CD4-positive, alpha-beta T cell treated with Interleukin-15 for 1 hour (primary cell): ENCODE measurements around the gene LAMP5.

Source experiments
- DNase-seq: peaks from one replicate; pipeline ENCODE4 v3.0.0-alpha.2; 2020

LAMP5 gene, protein sequence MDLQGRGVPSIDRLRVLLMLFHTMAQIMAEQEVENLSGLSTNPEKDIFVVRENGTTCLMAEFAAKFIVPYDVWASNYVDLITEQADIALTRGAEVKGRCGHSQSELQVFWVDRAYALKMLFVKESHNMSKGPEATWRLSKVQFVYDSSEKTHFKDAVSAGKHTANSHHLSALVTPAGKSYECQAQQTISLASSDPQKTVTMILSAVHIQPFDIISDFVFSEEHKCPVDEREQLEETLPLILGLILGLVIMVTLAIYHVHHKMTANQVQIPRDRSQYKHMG

DNA sequence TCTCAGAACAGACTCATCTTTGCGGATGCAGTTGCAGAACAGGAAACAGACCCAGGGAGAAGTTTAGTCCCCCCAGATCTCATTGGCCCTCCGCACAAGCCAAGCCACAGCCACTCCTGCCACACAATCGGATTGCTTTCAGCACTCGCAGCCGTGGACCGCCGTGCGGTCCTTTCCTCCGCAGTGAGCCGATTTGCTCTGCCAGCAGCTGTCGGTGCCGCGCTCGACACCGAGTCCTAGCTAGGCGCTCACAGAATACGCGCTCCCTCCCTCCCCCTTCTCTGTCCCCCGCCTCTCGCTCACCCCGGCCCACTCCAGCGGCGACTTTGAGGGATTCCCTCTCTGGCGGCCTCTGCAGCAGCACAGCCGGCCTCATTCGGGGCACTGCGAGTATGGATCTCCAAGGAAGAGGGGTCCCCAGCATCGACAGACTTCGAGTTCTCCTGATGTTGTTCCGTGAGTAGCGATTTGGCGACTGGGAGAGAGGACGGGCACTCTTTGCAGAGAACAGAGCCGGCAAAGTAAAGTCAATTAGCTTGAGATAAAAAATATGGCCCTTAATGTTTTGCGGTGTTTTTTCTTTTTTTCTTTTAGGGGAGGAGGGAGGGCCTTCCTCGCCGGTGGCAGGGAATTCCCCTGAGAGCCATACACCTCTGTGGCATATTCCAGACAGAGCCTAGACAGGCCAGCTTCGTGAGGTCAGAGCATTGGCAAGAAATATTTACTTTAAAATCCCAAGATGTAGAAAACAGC lies at the start of gene LAMP5:
LAMP5 (plus strand) TSS at position 130 of the 753 bp plus-strand sequence; CDS start at position 393, 263 bp downstream.
- no peak for DNase-seq

DNA sequence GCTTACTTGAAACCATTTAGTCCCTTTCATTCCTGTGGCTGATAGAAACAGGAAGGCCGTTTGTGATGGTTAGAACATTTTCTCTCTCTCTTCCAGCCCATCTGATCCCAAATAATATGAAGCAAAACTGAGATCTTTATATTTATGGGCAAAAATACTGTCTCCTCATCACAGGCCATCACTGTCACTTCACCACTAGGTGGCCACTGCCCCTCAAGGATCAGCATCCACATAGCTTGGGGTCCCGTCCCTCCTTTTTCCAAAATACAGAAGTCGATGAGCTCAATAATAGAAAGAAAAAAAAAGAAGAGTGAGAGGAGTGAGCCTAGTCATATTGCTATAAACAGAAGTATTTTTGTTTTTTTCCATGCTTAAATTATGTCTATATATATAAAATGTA lies 46.4 kb upstream of the LAMP5 start:
- no peak for DNase-seq

DNA sequence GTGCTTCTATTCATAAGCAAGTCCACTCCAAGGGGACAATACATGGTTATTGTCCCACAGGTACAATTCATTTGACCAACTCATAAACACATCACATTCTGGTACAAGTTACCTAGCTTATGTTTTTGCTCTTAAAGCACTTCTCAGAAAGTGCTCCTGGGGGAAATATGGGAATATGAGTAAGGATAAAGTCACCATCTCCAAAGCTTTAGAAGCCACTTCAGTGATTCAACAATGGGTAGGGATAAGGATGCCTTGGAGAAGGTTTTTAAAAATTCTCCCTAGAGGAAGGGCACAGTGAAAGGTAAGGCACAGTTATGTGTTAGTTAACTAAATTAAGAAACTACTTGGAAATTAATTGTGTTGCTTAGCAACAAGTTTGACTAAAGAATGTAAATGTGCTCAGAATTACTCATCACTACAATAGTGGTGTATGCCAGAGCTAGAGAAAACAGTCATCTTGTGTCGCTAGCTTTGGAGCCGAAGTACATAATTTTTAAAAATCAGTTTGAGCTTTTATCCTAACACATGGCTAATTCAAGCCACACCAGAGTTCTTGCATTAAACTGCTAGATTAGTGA lies 39.5 kb upstream of the LAMP5 start:
- DNase-seq = no peak

DNA sequence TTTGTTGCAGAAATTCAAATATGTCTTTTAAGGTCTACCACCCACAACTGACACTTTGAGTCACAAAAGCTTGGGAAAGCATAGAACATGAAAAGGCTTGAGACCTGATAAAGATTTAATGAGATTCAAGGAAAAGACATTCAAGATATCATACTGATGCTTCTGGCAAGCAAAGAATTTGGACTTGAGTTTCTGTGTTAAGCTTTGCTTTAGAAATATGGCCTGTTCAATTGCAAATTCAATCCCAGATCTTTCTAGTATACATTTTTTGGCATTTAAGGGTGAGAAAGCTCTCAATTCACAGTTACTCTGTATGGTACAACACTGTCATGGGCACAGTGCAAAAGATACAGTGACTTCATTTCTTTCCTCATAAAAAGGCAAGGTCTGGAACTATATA lies 38.9 kb upstream of the LAMP5 start:
- no peak for DNase-seq

DNA sequence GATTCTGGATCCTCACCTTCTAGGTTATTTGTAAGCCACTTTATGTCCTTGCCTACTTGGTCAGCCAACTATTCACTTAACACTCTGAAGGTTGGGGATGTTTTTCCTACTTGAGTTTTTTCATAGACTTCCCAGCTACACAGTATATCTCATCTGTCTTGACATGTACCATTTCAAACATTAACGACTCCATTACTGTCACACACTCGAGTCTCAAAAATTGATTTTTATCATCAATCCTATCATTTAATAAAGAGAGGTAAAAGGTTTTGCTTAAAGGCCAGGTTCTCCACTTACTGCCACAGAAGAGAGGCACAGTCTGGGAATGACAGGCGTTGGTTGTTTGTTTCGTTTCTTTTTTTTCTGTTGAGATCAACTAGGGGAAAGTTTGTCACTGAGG lies 38.2 kb upstream of the LAMP5 start:
- DNase-seq = no peak

DNA sequence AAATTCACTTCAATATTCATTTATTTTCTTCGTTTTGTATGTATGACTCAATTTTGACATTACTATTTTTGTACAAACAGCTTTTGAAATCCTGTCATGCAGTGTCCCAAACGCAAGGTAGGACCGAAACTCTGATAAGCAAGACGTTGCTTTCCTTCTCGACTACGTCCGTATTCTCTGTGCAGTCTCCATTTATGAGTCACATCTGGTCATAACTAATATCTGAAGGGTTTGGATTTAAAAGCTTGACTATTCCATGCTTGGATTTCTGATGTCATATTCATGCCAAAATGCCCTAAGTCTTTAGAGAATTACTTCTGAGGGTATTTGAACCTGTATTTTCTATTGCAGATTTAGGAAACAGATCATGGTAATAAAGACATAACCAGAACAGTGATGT lies 37.8 kb upstream of the LAMP5 start:
- no peak for DNase-seq

DNA sequence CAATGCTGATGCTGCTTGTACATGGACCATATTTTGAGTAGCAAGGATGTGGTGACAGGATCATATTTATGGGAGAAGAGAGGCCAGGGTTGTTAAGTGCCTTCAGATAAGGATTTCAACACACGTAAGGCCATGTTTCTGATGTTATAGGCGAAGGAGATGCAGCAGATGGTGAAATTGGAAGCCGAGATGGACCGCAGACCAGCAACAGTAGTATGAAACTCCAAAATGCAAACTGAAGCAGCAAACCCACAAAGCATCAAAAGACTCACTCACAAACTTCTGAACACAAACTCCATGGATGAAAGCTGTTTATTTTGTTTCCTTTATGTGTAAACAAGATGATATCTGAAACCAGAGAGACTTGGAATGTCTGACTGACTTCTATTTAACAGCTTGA lies 35.6 kb upstream of the LAMP5 start:
- DNase-seq = no peak

DNA sequence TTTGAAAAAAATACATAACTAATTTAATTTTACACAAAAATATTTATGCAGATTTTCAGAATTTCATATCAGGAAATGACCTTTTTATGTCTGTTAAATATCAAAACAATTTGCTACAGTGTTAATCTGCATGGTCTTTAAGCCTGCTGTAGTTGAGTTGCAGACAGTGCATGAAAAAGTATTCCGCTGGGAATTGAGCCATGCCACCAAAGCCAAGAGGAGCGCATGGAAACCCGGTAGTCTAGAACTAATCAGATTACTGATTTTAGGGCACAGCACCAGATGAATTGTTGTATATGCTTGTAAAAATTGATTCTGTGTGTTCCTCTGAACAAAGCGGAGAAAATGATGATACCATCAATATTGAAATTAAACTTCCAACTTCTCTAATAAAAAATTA lies 34.3 kb upstream of the LAMP5 start:
- no peak for DNase-seq

DNA sequence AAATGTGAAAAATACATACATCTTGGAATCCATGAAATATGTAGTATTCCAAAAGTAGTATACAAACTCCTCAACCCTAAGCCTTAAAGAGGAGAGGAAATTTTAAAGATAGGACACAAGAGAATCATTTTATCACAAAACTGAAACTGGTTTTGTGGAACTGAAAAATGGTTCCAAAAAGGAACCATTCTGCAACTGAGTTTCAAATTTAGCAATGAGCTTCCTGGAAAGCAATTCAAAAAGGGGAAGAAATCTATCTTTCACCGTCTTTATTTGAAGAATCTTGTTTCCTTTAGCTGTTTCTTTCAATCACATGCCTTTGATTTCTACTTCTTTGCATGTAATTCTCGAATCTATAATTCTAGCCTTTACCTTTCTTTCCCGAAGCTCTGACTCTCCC lies 32.2 kb upstream of the LAMP5 start:
- DNase-seq = no peak

DNA sequence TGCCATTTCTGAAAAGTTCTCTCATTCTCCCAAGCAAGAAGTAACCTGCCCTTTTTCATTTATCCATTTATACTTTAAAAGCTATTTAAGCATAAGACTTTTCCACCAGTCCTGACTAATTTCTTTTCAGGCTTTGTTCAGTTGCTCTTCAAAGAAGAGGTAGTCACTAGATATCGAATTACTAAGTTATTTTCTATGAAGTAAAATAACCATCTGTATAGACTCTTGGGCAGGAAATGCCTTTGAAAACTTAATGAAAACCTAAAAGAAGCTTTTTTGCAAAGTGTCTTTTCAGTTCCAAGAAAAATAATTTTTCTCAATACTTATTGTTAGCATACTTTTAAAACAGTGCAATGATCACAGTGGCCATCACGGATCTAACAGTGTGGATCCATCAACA lies 31.3 kb upstream of the LAMP5 start:
- DNase-seq = no peak

DNA sequence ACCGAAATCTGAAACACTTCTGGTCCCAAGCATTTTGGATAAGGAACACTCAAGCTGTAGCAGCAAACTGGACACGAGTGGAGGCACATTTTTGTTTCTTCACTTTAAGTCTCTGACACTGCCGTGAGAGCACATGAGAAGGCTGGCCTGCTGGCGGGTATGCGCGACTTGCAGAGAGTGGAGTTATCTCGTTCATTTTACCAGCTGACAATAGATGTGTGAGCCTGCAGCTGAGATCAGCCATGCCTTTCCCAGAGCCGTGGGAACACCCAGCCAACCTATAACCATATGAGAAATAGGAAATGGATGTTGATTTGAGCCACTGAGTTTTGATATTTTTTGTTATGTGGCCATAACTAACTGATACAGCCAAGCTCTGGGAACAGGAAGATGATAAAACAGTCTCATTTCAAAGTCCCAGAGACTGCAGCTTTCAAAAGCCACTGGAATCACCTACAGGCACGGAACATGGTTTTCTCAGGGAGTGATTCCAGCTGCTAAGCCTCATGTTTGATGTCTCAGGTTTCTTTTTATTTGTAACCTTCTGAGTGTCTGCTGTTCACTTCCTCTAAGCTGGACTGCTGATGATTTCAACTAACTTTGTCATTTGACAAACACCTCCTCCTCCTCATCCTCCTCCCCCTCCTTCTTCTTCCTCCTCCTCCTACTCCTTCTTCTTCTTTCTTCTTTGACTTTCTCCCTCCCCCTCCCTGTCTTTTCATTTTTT lies 28.6 kb upstream of the LAMP5 start:
- DNase-seq = no peak

DNA sequence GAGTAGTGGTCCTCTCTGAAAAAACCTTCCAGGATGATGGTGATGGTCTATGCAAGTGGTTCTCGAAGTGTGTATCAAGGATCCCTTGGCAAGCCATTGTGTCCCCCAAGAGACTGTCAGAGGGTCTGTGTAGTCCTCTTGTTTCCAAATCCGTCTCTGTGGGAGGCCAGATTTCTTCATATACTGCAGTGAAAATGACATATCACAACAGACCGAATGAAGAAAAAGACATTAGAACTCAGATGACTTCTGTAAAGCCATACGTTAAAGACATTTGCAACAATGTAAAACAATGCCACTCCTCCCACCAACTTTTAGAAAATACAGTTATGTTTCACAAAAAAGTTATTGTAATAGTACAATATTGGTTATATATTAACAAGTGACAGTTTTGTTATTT lies 27.2 kb upstream of the LAMP5 start:
- DNase-seq = no peak

DNA sequence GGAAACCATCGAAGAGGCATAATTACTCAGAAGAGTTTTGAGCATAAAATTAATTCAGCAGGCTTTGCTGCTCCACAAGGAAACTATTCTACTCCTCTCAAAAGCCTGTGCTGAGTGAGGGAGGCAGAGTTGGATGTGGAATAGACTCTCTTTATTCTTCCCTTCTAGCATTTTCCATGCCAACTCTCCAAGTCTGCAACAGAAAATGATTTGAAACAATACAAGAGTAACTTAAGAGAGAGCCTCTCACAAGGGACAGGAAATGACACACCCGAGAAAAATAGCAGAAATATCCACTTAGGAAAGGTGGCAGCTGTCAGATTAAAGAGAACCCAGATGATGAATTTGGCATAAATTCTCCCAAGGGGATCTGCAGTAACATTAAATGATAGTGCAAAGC lies 26.3 kb upstream of the LAMP5 start:
- DNase-seq = no peak

DNA sequence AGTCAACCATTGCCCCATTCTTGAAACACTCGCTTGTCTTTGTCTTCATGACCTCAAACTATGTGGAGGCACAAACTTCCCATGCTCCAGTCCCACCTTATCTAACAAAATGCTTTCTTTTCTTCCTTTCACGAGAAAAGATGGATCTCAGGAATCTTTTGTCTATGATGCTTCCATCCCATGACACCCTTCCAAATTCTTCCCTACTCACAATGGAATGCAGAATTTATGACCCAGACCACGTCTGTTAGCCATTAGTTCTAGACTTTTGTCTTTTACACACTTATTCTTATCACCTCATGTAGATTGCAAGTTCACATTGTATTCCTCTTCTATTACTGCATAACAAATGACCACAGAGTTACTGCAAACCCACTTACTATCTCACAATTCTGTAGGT lies 24.2 kb upstream of the LAMP5 start:
- DNase-seq = no peak

DNA sequence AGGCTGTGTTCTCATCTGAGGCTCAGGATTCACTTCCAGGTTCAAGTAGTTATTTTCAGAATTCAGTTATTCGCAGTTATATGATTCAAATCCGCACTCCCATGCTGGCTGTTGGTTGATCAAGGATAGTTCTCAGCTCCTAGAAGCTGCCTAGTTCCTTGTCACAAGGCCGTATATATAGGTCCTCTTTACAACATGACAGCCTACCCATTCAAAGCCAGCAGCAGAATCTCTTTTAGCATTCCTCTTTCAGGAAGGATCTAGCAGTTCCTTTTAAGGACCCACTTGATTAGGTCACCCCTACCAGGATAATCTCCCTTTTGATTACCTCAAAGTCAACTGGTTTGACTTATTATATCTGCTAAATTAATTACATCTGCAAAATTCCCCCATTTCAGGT lies 23.8 kb upstream of the LAMP5 start:
- DNase-seq = no peak

DNA sequence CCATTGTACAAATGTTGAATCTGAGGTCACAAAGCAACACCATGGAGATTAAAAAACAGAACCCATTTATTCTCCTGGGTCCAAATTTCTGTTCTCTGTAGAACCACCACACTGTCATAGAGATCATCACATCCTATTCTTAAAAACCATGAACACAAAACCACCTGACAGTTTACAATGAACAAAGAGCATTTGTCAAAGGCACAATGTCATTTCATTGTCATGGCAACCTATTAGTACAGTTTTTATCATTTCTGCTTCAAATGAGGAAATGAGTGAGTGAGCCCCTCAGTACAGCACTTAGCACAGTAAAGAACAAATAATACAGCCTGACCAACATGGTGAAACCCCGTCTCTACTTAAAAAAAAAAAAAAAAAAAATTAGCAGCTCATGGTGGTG lies 23.1 kb upstream of the LAMP5 start:
- DNase-seq = no peak

DNA sequence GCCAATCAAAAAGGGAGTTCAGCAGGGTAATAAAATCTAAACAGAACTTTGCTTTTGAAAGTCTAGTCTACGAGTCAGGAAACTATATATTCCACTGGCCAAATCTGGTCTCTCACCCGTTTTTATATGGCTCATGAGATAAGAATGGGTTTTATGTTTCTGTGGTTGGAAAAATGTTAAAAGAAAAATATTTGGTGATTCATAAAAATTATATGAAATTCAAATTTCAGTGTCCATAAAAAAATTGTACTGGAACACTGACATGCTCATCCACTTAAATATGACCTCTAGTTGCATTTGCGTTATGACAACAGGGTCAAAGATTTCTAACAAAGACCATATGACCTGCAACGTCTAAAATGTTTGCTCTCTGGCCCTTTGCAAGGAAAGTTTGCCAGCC lies 22.3 kb upstream of the LAMP5 start:
- DNase-seq = no peak

DNA sequence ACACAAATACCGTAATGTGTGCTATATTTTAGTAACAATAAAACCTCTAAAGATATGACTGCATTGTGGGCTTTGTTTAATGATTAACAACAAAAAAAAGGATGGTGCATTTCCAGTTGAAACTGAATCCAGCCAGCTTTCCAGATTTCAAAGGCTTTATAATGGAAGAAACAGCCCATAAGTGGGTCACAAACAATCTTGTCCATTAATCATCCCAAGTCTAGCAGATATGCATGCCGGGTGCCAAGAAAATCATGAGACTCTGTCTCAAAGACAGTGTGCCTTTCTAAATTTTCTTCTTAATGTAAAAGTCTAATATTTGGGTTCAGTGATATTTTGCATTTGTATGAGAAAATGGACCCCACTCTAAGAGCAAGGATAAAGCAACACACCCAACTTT lies 20.6 kb upstream of the LAMP5 start:
- no peak for DNase-seq

DNA sequence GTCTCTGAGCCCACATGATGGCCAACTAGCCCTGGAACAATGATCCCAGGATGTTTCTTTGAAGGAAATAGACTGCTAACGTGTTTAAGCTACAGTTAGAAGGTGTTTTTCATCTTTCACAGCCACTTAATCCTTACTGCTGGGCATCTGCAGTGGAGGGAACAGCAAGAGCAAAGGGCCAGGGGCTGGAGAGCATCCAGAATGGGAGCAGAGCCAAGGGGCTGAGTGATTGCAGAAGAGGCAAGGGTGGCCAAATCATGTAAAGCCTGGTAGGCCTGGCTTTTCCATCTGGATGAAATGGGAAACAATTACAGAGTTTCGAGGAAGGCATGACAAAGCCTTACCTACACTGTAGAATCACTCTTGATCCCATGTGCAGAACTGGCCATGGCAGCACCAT lies 18.7 kb upstream of the LAMP5 start:
- DNase-seq = no peak

DNA sequence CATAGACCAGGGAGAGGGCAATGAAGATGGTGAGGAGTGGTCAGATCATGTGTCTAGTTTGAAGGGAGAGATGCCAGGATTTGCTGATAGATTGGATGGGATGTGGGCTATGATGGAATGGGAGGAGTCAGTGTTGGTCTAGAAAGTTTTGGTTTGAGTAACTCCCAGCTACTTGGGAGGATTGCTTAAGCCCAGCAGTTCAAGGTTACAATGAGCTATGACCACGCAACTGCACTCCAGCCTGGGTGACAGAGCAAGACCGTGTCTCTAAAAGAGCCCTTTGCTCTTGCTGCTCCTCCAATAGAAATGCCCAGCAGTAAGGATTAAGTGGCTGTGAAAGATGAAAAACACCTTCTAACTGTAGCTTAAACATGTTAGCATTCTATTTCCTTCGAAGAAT lies 18.2 kb upstream of the LAMP5 start:
- DNase-seq = no peak

DNA sequence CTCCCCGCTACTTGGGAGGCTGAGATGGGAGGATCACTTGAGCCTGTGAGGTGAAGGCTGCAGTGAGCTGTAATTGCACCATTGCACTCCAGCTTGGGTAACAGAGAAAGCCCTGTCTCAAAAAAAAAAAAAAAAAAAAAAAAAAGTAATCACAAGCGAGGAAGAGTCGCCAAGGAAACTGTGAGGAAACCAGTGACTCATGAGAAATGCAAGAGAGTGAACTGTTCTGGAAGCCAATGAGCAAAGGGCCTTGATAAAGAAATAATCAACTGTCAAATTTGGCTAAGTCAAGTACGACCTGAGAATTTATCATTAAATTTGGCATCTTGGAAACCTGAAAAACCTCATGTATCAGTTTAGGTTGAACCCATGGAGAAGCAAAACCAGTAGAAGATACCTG lies 16.1 kb upstream of the LAMP5 start:
- no peak for DNase-seq

DNA sequence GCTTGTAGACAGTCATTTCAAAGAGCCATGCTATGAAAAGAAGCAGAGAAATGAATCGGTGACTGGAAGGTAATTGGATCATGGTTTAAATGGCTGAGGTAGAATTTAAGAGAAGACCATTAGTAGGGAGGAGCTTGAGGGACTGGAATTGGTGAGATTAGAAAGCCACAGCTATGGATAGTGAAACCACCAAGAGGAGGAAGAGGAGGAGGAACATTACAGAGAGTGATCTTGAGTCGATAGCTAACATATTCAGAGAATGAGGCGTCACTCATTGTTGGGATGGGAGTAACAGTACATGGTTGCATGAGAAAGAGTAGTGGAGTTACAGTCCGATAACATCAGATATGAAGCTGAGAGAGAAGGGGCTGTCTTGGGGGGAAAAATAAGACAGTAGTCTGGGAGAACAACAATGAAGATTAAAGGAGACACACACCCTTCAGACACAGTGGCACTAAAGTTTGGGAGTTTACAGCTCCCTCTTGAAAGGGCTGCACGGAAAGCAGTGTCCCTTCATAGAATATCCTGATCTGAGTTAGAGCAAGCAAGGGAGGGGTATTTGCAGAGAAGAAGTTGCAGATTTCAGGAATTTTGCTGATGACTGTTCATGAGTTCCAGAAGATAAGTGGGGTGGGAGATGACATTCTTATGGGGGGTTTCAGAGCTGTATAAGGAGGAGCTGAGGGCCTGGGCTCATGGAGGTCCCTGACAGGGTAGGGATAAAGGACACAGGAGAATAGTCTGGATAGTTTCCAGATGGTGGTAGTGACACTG lies 15.1 kb upstream of the LAMP5 start:
- DNase-seq = no peak

DNA sequence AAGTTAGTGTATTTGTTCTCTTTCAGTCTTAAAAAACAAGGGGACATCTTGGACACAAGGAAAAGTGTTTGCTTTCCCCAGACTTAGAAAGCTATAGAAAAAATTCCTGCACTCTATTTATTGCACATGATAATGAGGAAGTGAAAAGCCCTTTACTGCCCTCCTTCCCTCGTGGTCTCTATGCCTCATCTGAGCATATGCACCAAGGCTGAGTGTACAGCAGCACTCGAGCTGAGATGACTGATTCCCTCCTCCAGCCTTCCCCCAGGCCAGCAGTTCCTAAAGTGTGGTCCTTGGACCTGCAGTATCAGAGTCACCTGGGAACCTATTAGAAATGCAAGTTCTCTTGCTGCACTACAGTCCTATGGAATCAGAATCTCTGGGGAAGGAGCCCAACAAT lies 14.3 kb upstream of the LAMP5 start:
- peak; percentile 46 for DNase-seq
